ENCODE results near the gene FMN1. TPM values are rescaled to one million over a fixed set of nuclear protein-coding genes. Genes with fewer than 3 reads are reported as not detected.

Gene FMN1
- total and polyA plus RNA-seq, 10 of the 15 experiments (the other 5 are each of a cell fraction or from before 2014, with no cell fraction given): 0.05 to 0.16 (median 0.08) TPM; not detected in 4

DNA sequence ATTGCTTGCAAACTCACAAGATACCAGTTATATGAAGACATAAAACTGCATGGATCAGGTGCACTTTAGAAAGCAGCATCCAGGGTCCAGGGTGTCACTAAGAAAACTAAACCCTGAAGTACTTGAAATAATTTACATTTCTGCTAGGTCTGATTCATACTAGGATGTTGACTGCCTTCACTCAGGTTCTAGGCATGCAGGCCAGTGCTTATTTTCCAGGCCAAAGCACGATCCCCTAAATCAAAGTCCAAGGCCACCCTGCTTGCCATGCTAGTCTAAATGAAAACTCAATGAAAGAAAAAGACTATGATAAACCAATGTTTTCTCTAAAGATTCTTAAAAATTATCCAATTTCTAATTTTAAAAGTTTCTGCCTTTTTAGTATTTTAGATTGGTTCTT is 427.3 kb downstream of the FMN1 start (continued):
- TF ChIP-seq, protein P1, sequence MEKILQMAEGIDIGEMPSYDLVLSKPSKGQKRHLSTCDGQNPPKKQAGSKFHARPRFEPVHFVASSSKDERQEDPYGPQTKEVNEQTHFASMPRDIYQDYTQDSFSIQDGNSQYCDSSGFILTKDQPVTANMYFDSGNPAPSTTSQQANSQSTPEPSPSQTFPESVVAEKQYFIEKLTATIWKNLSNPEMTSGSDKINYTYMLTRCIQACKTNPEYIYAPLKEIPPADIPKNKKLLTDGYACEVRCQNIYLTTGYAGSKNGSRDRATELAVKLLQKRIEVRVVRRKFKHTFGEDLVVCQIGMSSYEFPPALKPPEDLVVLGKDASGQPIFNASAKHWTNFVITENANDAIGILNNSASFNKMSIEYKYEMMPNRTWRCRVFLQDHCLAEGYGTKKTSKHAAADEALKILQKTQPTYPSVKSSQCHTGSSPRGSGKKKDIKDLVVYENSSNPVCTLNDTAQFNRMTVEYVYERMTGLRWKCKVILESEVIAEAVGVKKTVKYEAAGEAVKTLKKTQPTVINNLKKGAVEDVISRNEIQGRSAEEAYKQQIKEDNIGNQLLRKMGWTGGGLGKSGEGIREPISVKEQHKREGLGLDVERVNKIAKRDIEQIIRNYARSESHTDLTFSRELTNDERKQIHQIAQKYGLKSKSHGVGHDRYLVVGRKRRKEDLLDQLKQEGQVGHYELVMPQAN (conservative IDR thresholded peaks at IDR 0.05): no peak
- TF ChIP-seq, protein P2, sequence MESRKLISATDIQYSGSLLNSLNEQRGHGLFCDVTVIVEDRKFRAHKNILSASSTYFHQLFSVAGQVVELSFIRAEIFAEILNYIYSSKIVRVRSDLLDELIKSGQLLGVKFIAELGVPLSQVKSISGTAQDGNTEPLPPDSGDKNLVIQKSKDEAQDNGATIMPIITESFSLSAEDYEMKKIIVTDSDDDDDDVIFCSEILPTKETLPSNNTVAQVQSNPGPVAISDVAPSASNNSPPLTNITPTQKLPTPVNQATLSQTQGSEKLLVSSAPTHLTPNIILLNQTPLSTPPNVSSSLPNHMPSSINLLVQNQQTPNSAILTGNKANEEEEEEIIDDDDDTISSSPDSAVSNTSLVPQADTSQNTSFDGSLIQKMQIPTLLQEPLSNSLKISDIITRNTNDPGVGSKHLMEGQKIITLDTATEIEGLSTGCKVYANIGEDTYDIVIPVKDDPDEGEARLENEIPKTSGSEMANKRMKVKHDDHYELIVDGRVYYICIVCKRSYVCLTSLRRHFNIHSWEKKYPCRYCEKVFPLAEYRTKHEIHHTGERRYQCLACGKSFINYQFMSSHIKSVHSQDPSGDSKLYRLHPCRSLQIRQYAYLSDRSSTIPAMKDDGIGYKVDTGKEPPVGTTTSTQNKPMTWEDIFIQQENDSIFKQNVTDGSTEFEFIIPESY (IDR thresholded peaks at IDR 0.05): no peak
- TF ChIP-seq SMAD1 (IDR thresholded peaks at IDR 0.05; ENCODE audit: low read depth, partially characterized antibody) (no peak), RAD21 (IDR thresholded peaks at IDR 0.05; ENCODE audit: insufficient read depth, low read depth, low read length) (no peak)
- TF ChIP-seq, protein P3, sequence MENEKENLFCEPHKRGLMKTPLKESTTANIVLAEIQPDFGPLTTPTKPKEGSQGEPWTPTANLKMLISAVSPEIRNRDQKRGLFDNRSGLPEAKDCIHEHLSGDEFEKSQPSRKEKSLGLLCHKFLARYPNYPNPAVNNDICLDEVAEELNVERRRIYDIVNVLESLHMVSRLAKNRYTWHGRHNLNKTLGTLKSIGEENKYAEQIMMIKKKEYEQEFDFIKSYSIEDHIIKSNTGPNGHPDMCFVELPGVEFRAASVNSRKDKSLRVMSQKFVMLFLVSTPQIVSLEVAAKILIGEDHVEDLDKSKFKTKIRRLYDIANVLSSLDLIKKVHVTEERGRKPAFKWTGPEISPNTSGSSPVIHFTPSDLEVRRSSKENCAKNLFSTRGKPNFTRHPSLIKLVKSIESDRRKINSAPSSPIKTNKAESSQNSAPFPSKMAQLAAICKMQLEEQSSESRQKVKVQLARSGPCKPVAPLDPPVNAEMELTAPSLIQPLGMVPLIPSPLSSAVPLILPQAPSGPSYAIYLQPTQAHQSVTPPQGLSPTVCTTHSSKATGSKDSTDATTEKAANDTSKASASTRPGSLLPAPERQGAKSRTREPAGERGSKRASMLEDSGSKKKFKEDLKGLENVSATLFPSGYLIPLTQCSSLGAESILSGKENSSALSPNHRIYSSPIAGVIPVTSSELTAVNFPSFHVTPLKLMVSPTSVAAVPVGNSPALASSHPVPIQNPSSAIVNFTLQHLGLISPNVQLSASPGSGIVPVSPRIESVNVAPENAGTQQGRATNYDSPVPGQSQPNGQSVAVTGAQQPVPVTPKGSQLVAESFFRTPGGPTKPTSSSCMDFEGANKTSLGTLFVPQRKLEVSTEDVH (IDR thresholded peaks at IDR 0.05; ENCODE audit: low read depth, partially characterized antibody): no peak

Measured in GM12878 (cell line).